Activated CD8-positive, alpha-beta memory T cell treated with anti-CD3 and anti-CD28 coated beads, Interleukin-2, amount 50 U/mL, for 48 hours (primary cell): Measurements from ENCODE around the gene DENND1A.

Experiments
- DNase-seq: peaks from one replicate; pipeline ENCODE4 v3.0.0-alpha.2; 2020

DENND1A gene

DNA sequence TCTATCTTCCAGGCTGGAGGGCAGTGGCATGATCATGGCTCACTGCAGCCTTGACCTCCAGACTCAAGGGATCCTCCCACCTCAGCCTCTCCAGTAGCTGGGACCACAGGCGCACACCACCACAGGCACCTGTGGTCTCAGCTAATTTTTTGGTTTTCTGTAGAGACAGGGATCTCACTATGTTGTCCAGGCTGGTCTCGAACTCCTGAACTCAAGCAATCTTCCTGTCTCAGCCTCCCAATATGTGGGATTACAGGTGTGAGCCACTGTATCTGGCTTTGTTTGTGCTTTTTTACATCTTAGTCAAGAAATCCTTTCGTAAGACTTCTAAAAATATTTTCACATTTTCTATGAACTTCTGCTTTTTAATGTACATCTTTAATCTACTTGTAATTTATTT is 116.9 kb downstream of the DENND1A start:
- no peak for DNase-seq

DNA sequence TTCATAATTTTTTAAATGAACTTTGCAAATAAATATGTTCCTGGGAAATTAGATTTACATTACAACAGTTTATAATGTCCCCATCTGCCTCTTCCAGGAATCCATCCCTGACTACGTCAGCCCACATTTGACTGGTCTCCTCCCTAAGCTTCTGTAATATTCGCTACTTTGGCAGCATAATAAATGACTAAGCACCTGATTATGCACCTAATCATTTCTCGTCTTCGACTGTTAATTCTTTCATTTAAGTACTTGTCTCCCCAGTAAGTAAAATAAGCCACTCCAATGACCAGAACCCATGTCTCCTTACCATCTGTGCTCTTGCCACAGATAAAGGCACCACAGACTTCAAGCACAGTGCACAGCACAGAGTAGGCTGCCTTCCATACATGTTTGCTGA is 122.7 kb downstream of the DENND1A start:
- no peak for DNase-seq

DNA sequence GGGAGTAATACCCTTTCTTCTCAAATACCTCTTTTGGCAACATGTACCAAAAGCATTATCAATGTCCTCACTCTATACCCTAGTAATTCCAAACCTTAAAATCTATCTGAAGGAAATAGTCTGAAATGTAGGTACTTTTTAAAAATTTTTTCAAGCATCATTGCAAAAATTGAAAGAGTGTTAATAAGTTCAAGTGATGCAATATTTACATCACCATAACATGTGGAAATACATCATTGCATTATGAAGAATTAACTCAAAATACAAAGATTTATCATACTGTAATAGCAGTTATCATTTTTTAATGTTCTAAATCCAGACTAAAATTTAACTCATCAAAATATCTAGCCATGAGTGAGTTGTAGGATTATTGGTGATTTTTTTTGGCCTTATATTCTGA is 123.1 kb downstream of the DENND1A start:
- DNase-seq, result no peak

DNA sequence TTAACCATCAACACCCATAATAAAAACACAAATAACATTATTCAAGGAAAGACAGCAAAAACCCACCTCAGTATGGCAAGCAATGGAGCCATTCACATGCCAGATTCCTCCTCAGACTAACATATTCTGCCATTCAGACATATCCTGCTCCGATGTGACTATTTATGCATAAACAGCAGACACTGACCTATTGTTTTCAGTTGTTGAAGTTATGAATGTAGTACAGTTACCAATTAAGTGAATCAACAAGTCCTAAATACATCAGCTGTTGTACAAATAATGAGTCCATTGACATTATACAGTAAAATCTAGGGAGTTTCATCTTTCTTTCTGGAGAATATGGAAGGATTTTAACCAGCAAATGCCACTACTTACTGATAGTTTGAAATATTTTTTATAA is 131.7 kb downstream of the DENND1A start:
- DNase-seq, result no peak

DNA sequence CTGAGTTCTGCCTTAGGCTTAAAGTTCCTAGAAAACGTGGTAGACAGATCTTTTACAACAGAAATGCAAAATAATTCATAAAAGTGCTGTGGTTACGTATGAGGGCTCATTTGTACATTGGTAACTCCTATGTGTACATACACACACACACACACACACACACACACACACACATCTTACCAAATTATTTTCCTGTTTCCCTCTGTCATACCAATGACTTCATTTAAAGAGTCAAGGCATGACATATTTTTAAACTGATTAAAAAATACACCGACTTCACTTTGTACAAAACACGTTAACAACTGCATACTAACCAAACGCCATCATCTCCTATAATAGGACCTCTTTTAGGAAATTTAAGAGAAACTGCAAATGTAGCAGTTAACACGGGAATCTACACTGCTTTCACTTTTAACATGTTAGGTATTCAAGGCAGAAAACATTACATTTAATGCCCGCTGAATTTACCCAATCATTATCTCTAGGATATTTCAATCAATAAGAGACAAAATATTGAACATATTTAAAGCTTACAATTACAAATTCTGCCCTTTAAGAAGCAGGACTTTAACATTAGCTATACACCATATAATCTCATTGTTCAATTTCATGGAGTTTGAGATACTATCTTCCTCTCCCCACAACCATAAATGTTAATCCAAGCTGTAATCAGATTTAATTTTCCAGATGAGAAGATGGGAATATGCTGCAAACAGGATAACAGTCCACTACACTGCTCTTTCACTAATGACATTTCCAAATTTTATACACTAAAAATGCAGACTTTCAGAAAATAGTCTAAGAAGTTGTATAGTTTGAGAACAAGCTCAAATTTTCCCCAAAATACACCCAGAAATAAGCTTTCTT is 133.1 kb downstream of the DENND1A start:
- no peak for DNase-seq

DNA sequence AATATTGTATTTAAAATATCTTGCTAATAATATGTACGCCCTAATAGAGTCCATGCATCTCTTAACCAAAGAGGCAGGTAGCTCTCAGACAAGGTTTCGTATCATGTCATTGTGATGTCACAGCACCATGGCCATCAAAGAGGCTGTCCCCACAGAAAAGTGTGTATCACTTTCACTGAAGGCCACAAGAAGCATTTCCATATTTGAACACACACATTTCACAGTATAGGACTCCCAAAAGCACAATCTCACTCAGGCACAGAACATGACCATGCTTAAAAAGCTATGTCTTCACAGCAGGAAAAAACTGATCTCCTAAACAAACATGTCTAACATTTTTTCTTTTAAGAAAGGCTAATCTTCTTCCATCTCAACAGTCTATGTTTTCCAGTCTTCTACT is 133.8 kb downstream of the DENND1A start:
- DNase-seq, result no peak

DNA sequence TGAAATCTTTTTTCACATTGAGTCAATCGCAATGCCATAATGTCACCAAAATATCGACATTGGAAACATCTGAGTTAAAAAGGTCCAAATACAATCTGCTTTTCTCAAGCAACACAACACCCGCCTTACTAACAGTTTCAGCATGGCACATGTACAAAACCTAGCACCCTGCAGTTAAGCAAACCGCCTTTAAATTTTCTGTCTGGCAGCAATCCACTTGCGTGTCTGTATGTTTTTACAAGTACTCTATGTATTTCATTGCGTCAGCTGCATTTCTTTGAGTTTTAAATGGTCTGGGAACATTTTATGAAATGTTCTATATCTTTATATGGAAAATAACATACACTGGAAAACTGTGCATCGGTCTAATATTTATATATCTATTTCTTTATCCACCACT is 134.6 kb downstream of the DENND1A start:
- DNase-seq, result no peak

DNA sequence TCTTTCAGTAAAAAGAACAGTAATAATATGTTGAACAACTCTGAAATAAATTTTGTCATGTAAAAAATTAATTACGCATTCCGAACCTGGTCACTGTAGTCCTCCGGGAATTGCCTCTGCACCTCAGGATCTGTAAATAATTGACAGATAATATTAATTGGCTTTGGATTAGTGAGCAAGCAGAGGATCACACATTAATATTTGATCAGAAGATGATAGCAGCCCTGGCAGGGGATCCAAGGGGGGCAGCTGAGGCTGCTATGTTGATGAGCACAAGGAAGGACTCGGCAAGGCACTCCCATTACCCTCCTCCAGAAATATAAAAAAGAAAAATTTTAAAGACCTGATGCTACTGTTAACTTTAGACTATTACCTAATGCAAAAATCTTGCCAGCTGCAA is 137.4 kb downstream of the DENND1A start:
- no peak for DNase-seq

DNA sequence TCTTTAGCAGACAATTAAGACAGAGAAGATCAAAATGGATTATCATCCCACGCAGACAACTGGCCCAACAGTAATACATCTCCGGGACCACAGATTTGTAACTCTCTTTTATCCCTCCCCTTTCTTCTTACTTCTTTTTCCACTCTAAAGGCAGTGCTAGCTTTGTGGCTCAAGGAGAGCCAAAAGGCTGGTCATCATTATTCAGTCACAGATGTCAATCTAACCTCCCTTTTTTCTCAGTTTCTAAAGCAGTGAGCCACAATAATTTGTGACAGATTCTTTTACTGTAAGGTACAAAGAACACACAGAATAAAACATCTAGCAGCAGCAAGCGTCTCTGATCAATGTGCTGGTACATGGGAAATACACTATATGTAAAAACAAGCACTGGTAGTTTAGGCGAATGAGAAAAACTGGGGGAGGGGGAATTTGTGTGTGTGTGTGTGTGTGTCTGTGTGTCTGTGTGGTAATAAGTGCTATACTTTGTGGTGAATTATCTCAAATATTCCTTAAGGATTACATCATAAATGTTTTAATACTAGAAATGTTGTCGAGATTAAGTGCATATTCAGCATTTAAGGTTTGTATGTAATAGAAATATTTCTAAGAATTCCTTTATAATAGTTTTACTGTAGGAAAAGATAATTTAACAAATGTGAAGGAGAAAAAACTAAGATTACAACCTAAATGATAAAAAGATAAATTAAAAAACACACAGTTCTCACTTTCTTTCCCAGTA is 140.2 kb downstream of the DENND1A start:
- DNase-seq, result no peak

DNA sequence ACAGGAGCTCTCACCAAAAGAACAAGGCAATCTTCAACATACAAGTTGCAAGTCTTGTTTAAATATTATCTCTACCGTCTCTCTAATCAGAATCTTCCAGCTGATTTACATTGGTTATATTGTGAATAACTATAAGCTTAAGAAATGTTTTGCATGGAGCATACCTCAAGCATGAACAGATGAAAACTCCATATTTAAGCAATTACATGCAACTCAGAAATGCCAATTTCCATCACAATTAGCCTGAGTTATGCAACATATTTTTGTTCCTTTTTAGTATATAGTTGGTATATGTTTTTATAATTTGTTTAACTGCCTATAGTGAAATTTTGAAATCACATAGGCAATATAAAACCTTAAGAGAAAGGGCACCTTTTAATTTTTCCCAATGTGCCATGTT is 142.5 kb downstream of the DENND1A start:
- no peak for DNase-seq

DNA sequence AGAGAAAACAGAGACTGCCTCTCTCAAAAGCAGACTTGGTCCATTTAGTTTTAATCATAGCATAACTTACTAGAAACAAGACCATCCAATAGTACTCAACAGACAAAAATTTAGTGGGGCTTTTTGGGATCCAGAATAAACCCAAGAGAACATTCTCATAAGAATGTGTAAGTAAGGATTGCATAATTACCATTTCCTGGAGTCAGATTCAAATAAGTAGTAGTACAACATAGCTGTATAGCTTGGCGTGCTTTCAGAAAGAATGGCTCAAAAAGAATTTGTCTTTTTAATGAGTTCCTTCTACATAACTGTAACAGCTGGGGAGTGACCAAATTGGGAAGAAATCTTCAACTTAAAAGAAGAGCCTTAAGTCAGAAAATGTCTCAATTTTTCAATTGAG is 145.4 kb downstream of the DENND1A start:
- no peak for DNase-seq

DNA sequence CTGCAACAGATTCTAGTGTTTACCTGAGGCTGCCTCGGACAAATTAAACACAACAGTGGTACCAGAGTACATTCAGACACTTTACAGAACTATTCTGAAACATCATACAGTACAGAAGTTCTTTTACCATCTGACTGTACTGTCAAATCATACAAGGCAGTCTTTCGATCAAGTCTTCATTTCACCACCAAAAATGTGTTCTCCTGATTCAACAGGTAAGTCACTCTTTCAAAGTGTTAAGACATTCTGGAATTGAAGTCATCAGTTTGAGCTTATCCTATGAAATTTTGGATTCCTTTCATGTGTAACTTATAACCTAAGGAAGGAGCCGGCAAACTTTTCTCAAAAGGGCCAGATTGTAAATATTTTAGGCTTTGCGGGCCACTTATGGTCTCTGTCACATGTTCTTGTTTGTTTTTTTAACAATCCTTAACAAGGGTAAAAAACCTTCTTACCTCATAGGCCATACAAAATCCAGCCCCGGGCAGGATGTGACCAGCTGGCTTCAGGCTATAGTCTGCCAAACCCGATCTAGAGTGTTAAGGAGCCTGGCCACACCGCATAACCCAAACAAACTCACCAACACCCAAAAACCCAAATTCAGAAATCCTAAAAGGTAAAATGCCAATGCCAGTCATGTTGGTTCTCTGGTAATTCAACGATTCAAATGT is 151.6 kb downstream of the DENND1A start:
- DNase-seq, result no peak

DNA sequence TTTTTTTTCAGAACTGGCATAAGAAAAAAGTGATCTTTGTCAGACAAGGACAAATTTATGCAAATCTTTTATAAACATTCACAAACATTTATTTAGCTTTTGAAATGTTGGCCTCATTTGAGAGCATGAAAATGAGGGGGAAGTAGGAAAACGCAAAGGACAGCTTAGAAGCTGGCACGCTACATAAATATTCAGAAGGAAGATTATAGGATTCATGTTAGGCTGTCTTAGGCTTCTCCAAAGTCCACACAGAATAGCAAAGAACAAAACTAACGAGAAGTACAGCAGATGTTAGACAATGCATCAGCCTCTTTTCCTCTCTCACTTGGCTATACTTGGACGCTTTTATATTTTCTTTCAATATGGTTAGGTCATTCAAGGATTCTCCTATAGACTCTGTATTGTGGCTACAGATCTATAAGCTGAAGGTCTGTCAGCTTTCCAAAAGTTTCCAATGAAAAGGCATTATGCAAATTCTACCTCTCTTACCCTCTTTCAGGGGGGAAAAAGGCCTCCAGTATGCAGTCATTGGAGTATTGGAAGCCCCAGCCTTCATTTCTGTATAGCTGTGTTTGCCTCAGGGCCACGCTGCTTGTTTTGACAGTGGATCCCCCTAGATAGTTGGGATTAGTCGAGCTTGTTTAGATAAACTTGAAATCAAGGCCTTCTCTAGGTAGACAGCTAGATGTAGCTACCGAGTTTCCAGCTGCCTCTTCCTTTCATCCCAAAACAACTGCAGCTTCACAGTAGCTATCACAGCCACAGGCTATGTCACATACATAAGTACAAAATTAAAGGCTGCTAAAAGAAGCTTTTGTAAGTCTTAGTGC is 153.0 kb downstream of the DENND1A start:
- DNase-seq, result no peak

DNA sequence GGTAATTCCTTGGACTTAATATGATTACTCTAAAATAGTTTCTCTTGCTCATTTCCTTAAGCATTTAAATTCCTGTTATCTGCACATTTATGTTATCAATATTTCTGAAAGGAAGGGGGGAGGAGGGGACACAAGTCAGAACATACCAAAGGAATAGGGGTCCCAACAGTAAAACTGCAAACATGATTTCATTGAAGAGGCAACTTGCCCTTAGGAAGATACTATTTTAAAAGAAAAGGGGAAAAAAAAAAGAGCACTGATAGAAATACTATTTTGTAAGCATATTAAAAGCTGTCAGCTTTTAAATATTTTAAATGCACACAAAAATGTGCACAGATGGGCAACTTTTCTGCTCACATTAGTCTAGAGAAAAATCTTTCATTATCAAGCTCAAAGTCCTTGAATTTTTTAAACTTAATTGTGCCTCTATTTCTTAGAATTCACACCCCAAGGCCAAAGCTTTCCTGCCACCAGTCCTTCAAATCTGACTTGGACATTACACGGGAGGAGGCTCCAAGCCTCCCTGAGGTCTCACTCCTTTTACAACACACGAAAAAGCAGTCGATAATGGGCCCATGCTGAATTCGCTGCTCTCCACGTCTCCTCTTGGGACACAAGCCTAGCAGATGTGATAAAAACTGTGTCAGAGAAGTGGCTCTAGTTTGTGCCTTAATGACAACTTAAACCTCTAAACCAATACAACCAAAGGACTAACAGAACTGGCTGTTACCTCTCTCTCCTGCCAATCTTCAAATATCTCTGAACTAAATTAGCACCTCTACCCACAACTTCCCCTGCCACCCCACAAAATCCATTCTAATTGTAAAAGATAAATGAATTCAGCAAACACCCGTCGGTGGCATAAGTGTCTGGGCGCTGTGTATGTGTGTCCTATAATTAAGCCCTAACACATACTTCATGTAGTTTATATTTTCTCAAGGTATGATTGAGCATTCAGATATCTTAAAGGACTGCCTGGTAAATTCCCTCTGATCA is 154.3 kb downstream of the DENND1A start:
- no peak for DNase-seq

DNA sequence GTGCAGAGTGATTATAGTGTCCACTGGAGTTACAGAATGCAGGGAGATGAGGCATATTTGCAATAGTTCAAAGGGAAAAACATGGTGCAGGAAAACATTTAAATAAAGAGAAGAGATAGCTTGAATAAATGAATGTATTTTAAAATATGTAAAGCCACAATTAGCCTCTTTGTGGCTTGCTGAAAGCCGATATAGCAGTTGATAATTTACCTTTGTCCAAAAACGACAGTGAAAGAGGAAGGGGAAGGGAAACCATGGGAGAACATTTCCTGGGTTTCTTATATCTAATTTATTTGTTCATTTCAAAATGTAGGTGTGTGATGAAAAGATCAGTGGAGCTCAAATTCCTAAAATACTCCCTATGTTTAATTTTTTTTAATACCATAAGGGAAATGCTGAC is 156.1 kb downstream of the DENND1A start:
- no peak for DNase-seq

DNA sequence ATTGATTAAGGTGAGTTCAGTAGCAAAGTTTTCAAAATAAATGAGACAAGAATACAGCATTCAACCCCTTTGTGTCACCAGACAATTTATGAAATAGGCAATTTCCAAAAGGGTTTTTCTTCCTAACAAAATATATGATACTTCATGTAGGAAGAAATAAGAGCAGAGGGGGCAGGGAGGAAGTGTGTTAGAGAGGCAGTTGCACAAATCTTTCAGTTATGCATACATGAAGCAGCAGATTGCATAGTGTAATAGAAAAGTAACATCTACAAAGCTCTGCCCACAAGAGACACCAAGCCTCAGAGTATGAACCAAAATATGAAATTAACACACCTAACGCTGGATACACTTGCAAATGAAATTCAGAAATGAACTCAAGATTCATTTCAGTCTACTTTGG is 157.0 kb downstream of the DENND1A start:
- no peak for DNase-seq

DNA sequence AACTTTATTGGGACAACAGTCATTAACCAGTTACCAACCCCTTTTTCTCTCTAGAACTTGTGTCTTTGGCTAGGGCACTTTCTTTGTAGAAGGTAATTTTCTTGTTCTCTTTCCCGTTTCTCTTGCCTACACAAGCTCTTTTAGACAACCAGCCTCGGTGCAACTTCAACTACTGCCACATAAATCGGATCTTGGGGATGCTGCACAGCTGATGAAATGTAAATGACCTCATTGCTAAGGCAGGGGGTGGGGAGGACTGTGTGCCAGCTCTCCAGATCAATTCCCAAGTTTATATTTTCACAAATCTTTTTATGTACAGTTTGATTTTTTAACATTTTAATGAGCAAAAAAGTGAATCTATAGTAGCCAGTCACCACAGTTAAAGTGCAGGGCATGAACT is 157.6 kb downstream of the DENND1A start:
- DNase-seq, result no peak

DNA sequence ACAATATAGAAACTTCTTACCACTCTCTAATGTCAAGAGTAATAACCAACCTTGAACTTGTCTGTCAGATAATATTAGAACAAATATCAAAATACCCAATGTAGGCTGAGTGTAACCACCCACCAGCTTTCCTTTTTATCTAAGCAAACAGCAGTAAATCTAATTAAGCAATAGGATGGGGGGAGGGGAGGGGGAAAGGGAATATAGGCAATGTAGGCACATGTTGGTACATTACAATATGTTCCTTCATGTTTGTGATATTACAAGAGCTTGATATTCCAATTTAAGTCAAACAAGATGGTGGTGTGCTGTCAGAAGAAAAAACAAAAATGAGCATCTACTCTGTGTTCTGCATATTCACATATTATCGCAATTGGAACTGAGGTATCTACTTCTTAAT is 158.2 kb downstream of the DENND1A start:
- no peak for DNase-seq

DNA sequence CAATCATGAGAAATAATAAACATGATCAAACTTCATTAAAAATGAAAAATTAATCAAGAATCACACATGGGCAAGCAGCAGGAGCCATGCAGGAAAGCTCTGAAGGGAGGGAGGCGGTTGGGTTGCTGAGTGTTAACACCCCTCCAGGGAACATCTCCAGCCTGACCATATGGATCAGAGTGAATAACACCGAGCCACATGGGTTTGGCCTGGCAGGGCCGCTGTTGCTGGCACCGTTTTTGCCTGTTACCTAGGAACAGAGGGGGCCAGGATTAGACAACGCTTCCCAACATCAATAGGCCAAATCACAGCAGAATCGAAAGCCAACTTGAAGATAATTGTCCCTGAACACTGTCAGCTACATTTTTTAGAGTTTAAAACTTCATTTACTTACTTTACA is 160.2 kb downstream of the DENND1A start:
- no peak for DNase-seq

DNA sequence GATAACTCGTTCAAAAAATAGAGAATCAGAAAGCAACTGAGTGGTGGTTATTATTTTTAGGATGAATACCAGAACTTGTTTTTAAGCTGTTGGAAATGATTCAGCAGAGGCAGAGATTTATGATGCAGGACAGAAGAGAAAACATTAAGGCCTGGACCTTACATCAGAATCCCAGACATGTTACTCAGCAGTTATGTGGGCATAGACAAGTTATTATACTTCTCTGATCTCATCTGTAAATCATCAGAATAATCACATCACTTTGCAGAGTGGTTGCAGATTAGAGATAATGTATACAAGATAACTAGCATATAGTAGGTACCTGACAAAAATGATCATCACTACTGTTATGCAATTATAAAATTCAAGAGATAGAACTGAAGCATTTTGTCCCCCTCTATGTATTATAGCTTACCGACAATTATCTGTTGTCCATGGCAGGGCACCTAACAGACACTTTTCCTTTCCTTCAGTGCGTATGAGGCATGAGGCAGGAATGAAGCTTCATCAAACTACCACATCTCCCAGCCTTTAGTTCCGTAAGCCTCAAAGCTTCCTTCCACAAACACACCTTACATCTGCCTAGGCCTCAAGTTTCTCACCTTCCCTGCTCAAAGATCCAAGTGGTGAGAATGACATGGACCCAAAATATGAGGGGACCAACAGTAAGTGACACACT is 165.9 kb downstream of the DENND1A start:
- DNase-seq, result no peak
